ENCODE measurements around the gene LSAMP.

The LSAMP gene

GRCh38 chr3:115975796-115976195, 469.5 kb downstream of the LSAMP start:
- in situ Hi-C loops (cut with HindIII; ENCODE audit: low sequenced_read_pairs) = no loop called here
- no peak overlapping the region for H3K4me3 ChIP-seq (ENCODE audit: low read depth, low read length)
- no peak for TF ChIP-seq CTCF (IDR thresholded peaks at IDR 0.05; ENCODE audit: low read depth, low read length, missing control alignments)
- DNase-seq (ENCODE audit: low read depth) = no peak

GRCh38 chr3:115975353-115975752, 469.9 kb downstream of the LSAMP start:
- in situ Hi-C loops (cut with HindIII; ENCODE audit: low sequenced_read_pairs) = no loop called here
- DNase-seq (ENCODE audit: low read depth) = peak; percentile 80
- no peak overlapping the region for H3K4me3 ChIP-seq (ENCODE audit: low read depth, low read length)
- TF ChIP-seq CTCF (IDR thresholded peaks at IDR 0.05; ENCODE audit: low read depth, low read length, missing control alignments) = no peak

- DNase-seq (ENCODE audit: low read depth) = no peak
- in situ Hi-C loops (cut with HindIII; ENCODE audit: low sequenced_read_pairs) = no loop called here
- no peak overlapping the region for H3K4me3 ChIP-seq (ENCODE audit: low read depth, low read length)
- TF ChIP-seq CTCF (IDR thresholded peaks at IDR 0.05; ENCODE audit: low read depth, low read length, missing control alignments) = no peak
Measured at GRCh38 chr3:115974940-115975339, 470.3 kb downstream of the LSAMP start.

- in situ Hi-C loops (cut with HindIII; ENCODE audit: low sequenced_read_pairs) = no loop called here
- DNase-seq (ENCODE audit: low read depth) = no peak
- TF ChIP-seq CTCF (IDR thresholded peaks at IDR 0.05; ENCODE audit: low read depth, low read length, missing control alignments) = no peak
- H3K4me3 ChIP-seq (ENCODE audit: low read depth, low read length) = no peak overlapping the region
Measured at GRCh38 chr3:115968871-115969270, 476.4 kb downstream of the LSAMP start.

- no peak for DNase-seq (ENCODE audit: low read depth)
- TF ChIP-seq CTCF (IDR thresholded peaks at IDR 0.05; ENCODE audit: low read depth, low read length, missing control alignments) = no peak
- H3K4me3 ChIP-seq (ENCODE audit: low read depth, low read length) = no peak overlapping the region
- in situ Hi-C loops (cut with HindIII; ENCODE audit: low sequenced_read_pairs) = no loop called here
Measured at GRCh38 chr3:115961380-115961779, 483.9 kb downstream of the LSAMP start.

- TF ChIP-seq CTCF (IDR thresholded peaks at IDR 0.05; ENCODE audit: low read depth, low read length, missing control alignments) = no peak
- H3K4me3 ChIP-seq (ENCODE audit: low read depth, low read length) = no peak overlapping the region
- no peak for DNase-seq (ENCODE audit: low read depth)
- in situ Hi-C loops (cut with HindIII; ENCODE audit: low sequenced_read_pairs) = no loop called here
Measured at GRCh38 chr3:115960799-115961198, 484.5 kb downstream of the LSAMP start.

- no peak overlapping the region for H3K4me3 ChIP-seq (ENCODE audit: low read depth, low read length)
- DNase-seq (ENCODE audit: low read depth) = no peak
- in situ Hi-C loops (cut with HindIII; ENCODE audit: low sequenced_read_pairs) = no loop called here
- no peak for TF ChIP-seq CTCF (IDR thresholded peaks at IDR 0.05; ENCODE audit: low read depth, low read length, missing control alignments)
Measured at GRCh38 chr3:115958526-115958925, 486.8 kb downstream of the LSAMP start.
